ENCODE data around the gene ATP1B1.
"Not testable (repeated sequence)": the region's sequence is repeated elsewhere in the genome, so short reads cannot be mapped to it uniquely, and the experiment has no call there.

Gene ATP1B1

DNA sequence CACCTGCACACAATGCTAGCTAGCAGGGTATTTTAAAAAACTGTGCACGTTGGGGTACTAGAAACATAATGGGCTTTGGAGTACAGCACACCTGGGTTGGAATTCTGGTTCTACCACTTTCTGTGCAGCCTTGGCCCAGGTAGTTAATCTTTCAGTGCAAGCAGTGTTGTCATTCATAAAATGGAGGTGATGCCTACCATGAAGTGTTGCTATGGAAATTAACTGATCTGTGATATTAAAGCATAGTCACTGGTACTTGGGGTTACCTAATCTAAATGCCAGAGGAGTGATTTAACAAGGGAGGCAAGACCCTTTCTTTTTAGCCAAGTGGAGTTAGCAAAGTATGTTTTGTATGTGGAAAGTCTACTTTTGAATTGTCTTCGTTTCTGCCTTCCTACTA, 18.0 kb downstream of the ATP1B1 start:
- no peak overlapping the region for H2AFZ ChIP-seq (ENCODE audit: low read length)
- H3K9ac ChIP-seq (ENCODE audit: low read depth, low read length, poor library complexity): no peak overlapping the region
- H3K27me3 ChIP-seq (ENCODE audit: control insufficient read depth in 3 of 3, insufficient read depth in 3 of 3, low read depth in 1 of 3, low read length in 3 of 3): no peaks in the 10 kb centered on the region
- H2BK5ac ChIP-seq (ENCODE audit: low read length): no peak overlapping the region
- no peak overlapping the region for H4K91ac ChIP-seq (ENCODE audit: low read depth, low read length, poor library complexity)
- H3K23ac ChIP-seq (ENCODE audit: low read depth, low read length, poor library complexity): no peak overlapping the region
- H3K79me1 ChIP-seq (ENCODE audit: low read depth, low read length): no peaks in the 10 kb centered on the region
- H3K27ac ChIP-seq (replicated peaks; ENCODE audit: low read length): no peak overlapping the region
- no peak overlapping the region for H2BK120ac ChIP-seq (ENCODE audit: low read depth, low read length)
- H3K14ac ChIP-seq (ENCODE audit: low read length): no peak overlapping the region
- no peak for DNase-seq (ENCODE audit: low spot score)
- H2BK12ac ChIP-seq (ENCODE audit: low read length): no peak overlapping the region
- H3K36me3 ChIP-seq (replicated peaks in 1 of 2; ENCODE audit: control insufficient read depth in 2 of 2, insufficient read depth in 2 of 2, low read length in 2 of 2): peaks cover 8 to 62% of the 10 kb centered on the region in 2 donors
- H3K9me3 ChIP-seq (replicated peaks in 1 of 2; ENCODE audit: control insufficient read depth in 2 of 2, insufficient read depth in 1 of 2, low read depth in 1 of 2, low read length in 2 of 2): no peaks in the 10 kb centered on the region
- no peak overlapping the region for H3K18ac ChIP-seq (ENCODE audit: low read length)
- no peak overlapping the region for H2AK5ac ChIP-seq (ENCODE audit: low read depth, low read length)
- no peak overlapping the region for H2BK15ac ChIP-seq (ENCODE audit: low read length)
- no peak overlapping the region for H3K4ac ChIP-seq (ENCODE audit: low read length)
- no CpG with 5 or more reads among the region's 2 CpGs for WGBS, 2 donors (ENCODE audit: extremely low coverage in 2 of 2, insufficient read length in 2 of 2, insufficient replicate concordance in 1 of 2)
- H4K8ac ChIP-seq (ENCODE audit: low read depth, low read length): no peak overlapping the region
- H3K4me2 ChIP-seq (ENCODE audit: insufficient read depth, low read length, poor library complexity, severe bottlenecking): no peak overlapping the region
- H3K4me1 ChIP-seq (ENCODE audit: control insufficient read depth in 2 of 2, insufficient read depth in 1 of 2, low read depth in 1 of 2, low read length in 2 of 2): no peaks in the 10 kb centered on the region
- H3K4me3 ChIP-seq (ENCODE audit: low read length in 2 of 2): no peak overlapping the region

- not testable (repeated sequence) for H2BK5ac ChIP-seq (ENCODE audit: low read length); H2BK120ac ChIP-seq (ENCODE audit: low read depth, low read length); H3K4me1 ChIP-seq (ENCODE audit: control insufficient read depth in 2 of 2, insufficient read depth in 1 of 2, low read depth in 1 of 2, low read length in 2 of 2); H3K23ac ChIP-seq (ENCODE audit: low read depth, low read length, poor library complexity); H3K4me2 ChIP-seq (ENCODE audit: insufficient read depth, low read length, poor library complexity, severe bottlenecking); H2BK12ac ChIP-seq (ENCODE audit: low read length); H3K4me3 ChIP-seq (ENCODE audit: low read length in 2 of 2); H3K9ac ChIP-seq (ENCODE audit: low read depth, low read length, poor library complexity); H3K79me1 ChIP-seq (ENCODE audit: low read depth, low read length); H3K18ac ChIP-seq (ENCODE audit: low read length); H2AK5ac ChIP-seq (ENCODE audit: low read depth, low read length); H2AFZ ChIP-seq (ENCODE audit: low read length); DNase-seq (ENCODE audit: low spot score); H2BK15ac ChIP-seq (ENCODE audit: low read length); H3K4ac ChIP-seq (ENCODE audit: low read length); H3K27ac ChIP-seq (replicated peaks; ENCODE audit: low read length); H3K9me3 ChIP-seq (replicated peaks in 1 of 2; ENCODE audit: control insufficient read depth in 2 of 2, insufficient read depth in 1 of 2, low read depth in 1 of 2, low read length in 2 of 2); H4K91ac ChIP-seq (ENCODE audit: low read depth, low read length, poor library complexity); H3K27me3 ChIP-seq (ENCODE audit: control insufficient read depth in 3 of 3, insufficient read depth in 3 of 3, low read depth in 1 of 3, low read length in 3 of 3); H4K8ac ChIP-seq (ENCODE audit: low read depth, low read length); H3K14ac ChIP-seq (ENCODE audit: low read length)
- WGBS, 2 donors (ENCODE audit: extremely low coverage in 2 of 2, insufficient read length in 2 of 2, insufficient replicate concordance in 1 of 2): no CpG with 5 or more reads among the region's 6 CpGs
- peaks cover 8 to 70% of the 10 kb centered on the region in 2 donors for H3K36me3 ChIP-seq (replicated peaks in 1 of 2; ENCODE audit: control insufficient read depth in 2 of 2, insufficient read depth in 2 of 2, low read length in 2 of 2)
These were observed 19.1 kb downstream of the ATP1B1 start for GRCh38 chr1:169125597-169125996.

DNA sequence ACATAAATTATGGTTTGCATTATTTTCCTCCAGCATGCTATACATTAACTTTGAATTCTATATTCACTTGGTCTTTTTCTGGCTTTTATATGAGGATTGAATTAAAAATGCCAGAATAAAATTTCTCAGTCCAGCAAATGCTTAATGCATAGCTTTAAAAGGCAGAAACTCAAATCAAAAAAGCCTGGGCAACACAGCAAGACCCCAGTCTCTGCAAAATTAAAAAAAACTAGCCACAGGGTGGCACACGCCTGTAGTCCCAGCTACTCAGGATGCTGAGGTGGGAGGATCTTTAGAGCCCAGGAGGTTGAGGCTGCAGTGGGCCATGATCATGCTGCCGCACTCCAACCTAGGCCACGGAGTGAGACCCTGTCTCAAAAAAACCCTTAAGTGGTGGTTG, 19.8 kb downstream of the ATP1B1 start:
- Histone ChIP-seq H4K91ac (ENCODE audit: low read depth, low read length, poor library complexity) (no peak overlapping the region), H3K9ac (ENCODE audit: low read depth, low read length, poor library complexity) (no peak overlapping the region), H3K4me1 (ENCODE audit: control insufficient read depth in 2 of 2, insufficient read depth in 1 of 2, low read depth in 1 of 2, low read length in 2 of 2) (no peaks in the 10 kb centered on the region), H2BK5ac (ENCODE audit: low read length) (no peak overlapping the region), H3K14ac (ENCODE audit: low read length) (no peak overlapping the region), H3K9me3 (replicated peaks in 1 of 2; ENCODE audit: control insufficient read depth in 2 of 2, insufficient read depth in 1 of 2, low read depth in 1 of 2, low read length in 2 of 2) (no peaks in the 10 kb centered on the region), H3K23ac (ENCODE audit: low read depth, low read length, poor library complexity) (no peak overlapping the region), H4K8ac (ENCODE audit: low read depth, low read length) (no peak overlapping the region), H3K4me3 (ENCODE audit: low read length in 2 of 2) (no peak overlapping the region), H3K79me1 (ENCODE audit: low read depth, low read length) (no peaks in the 10 kb centered on the region), H2BK12ac (ENCODE audit: low read length) (no peak overlapping the region), H2AK5ac (ENCODE audit: low read depth, low read length) (no peak overlapping the region), H2BK15ac (ENCODE audit: low read length) (no peak overlapping the region), H2AFZ (ENCODE audit: low read length) (no peak overlapping the region), H3K27me3 (ENCODE audit: control insufficient read depth in 3 of 3, insufficient read depth in 3 of 3, low read depth in 1 of 3, low read length in 3 of 3) (no peaks in the 10 kb centered on the region), H3K4me2 (ENCODE audit: insufficient read depth, low read length, poor library complexity, severe bottlenecking) (no peak overlapping the region), H3K4ac (ENCODE audit: low read length) (no peak overlapping the region), H2BK120ac (ENCODE audit: low read depth, low read length) (no peak overlapping the region), H3K27ac (replicated peaks; ENCODE audit: low read length) (no peak overlapping the region), H3K36me3 (replicated peaks in 1 of 2; ENCODE audit: control insufficient read depth in 2 of 2, insufficient read depth in 2 of 2, low read length in 2 of 2) (peaks cover 8 to 77% of the 10 kb centered on the region in 2 donors), H3K18ac (ENCODE audit: low read length) (no peak overlapping the region)
- no CpG with 5 or more reads among the region's 3 CpGs for WGBS, 2 donors (ENCODE audit: extremely low coverage in 2 of 2, insufficient read length in 2 of 2, insufficient replicate concordance in 1 of 2)
- DNase-seq (ENCODE audit: low spot score): no peak

DNA sequence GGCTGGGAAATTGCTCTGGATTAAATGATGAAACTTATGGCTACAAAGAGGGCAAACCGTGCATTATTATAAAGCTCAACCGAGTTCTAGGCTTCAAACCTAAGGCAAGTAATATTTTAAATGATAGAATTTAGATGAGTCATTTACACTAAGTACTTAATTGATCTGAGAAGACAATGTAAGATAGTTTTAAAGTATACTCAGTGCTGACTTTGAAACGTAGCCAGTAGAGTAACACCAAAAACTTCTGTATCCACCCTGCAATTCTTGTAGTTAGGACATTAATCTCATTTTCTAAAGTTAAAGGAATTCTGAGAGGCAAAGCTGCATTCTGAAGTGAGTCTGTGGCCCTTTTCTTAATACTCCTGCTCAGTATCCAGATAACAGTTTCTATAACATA, 20.8 kb downstream of the ATP1B1 start:
- no peak overlapping the region for H4K8ac ChIP-seq (ENCODE audit: low read depth, low read length)
- DNase-seq (ENCODE audit: low spot score): no peak
- H4K91ac ChIP-seq (ENCODE audit: low read depth, low read length, poor library complexity): no peak overlapping the region
- H2BK120ac ChIP-seq (ENCODE audit: low read depth, low read length): no peak overlapping the region
- no peak overlapping the region for H3K23ac ChIP-seq (ENCODE audit: low read depth, low read length, poor library complexity)
- H3K4me3 ChIP-seq (ENCODE audit: low read length in 2 of 2): no peak overlapping the region
- H3K4ac ChIP-seq (ENCODE audit: low read length): no peak overlapping the region
- no peak overlapping the region for H2BK12ac ChIP-seq (ENCODE audit: low read length)
- no CpG with 5 or more reads among the region's 3 CpGs for WGBS, 2 donors (ENCODE audit: extremely low coverage in 2 of 2, insufficient read length in 2 of 2, insufficient replicate concordance in 1 of 2)
- H2AK5ac ChIP-seq (ENCODE audit: low read depth, low read length): no peak overlapping the region
- no peak overlapping the region for H3K4me2 ChIP-seq (ENCODE audit: insufficient read depth, low read length, poor library complexity, severe bottlenecking)
- H3K9ac ChIP-seq (ENCODE audit: low read depth, low read length, poor library complexity): no peak overlapping the region
- H3K27ac ChIP-seq (replicated peaks; ENCODE audit: low read length): no peak overlapping the region
- H2BK15ac ChIP-seq (ENCODE audit: low read length): no peak overlapping the region
- no peak overlapping the region for H3K18ac ChIP-seq (ENCODE audit: low read length)
- H3K9me3 ChIP-seq (replicated peaks in 1 of 2; ENCODE audit: control insufficient read depth in 2 of 2, insufficient read depth in 1 of 2, low read depth in 1 of 2, low read length in 2 of 2): no peaks in the 10 kb centered on the region
- H2AFZ ChIP-seq (ENCODE audit: low read length): no peak overlapping the region
- no peak overlapping the region for H3K14ac ChIP-seq (ENCODE audit: low read length)
- no peaks in the 10 kb centered on the region for H3K27me3 ChIP-seq (ENCODE audit: control insufficient read depth in 3 of 3, insufficient read depth in 3 of 3, low read depth in 1 of 3, low read length in 3 of 3)
- no peak overlapping the region for H2BK5ac ChIP-seq (ENCODE audit: low read length)
- H3K36me3 ChIP-seq (replicated peaks in 1 of 2; ENCODE audit: control insufficient read depth in 2 of 2, insufficient read depth in 2 of 2, low read length in 2 of 2): peaks cover 8 to 75% of the 10 kb centered on the region in 2 donors
- H3K79me1 ChIP-seq (ENCODE audit: low read depth, low read length): no peaks in the 10 kb centered on the region
- no peaks in the 10 kb centered on the region for H3K4me1 ChIP-seq (ENCODE audit: control insufficient read depth in 2 of 2, insufficient read depth in 1 of 2, low read depth in 1 of 2, low read length in 2 of 2)

Data from neuronal stem cell (in vitro differentiated cells).